Esophagus squamous epithelium (tissue), 5 donors: ENCODE measurements around the gene LRRC73. TPM values are rescaled to one million over a fixed set of nuclear protein-coding genes. Genes with fewer than 3 reads are reported as not detected.
"Not testable (repeated sequence)": the region's sequence is repeated elsewhere in the genome, so short reads cannot be mapped to it uniquely, and the experiment has no call there.

ENCODE experiments used
- DNase-seq: peaks from one replicate; lab custom pipeline; 2025; lab: John Stamatoyannopoulos, UW
- H3K27ac ChIP-seq, 4 donors: fragments of 200-600 bp; sonication (generic); one replicate each; pipeline ENCODE4 v1.5.1; 2016 to 2019; ENCODE audit warnings: mild to moderate bottlenecking in 1 of 4
- H3K27me3 ChIP-seq, 4 donors: fragments of 200-600 bp; sonication (generic); 1 replicate in 3 of 4; 2 replicates in 1 of 4; pipeline versions ENCODE4 v1.5.1 to v1.6.0; 2017 to 2021; ENCODE audit warnings: antibody characterized with exemption in 1 of 4
- H3K36me3 ChIP-seq, 3 donors: fragments of 200-600 bp; sonication (generic); one replicate each; pipeline ENCODE4 v1.5.1; 2016 to 2019
- H3K4me1 ChIP-seq, 3 donors: fragments of 200-600 bp; sonication (generic); one replicate each; pipeline ENCODE4 v1.5.1; 2017 to 2019
- H3K4me3 ChIP-seq, 4 donors: fragments of 200-600 bp; sonication (generic); 1 replicate in 3 of 4; 2 replicates in 1 of 4; pipeline ENCODE4 v1.5.1; 2016 to 2019; ENCODE audit warnings: mild to moderate bottlenecking in 2 of 4, moderate library complexity in 1 of 4
- H3K9me3 ChIP-seq, 3 donors: fragments of 200-600 bp; sonication (generic); one replicate each; pipeline ENCODE4 v1.5.1; 2016 to 2019
- CTCF ChIP-seq, 6 experiments: fragments of 450-650 bp in 4 of 6; fragments of 200-600 bp in 2 of 6; sonication (generic) in 2 of 6; IDR thresholded peaks; one replicate each; pipeline ENCODE4 v1.5.1; 2016 to 2019; ENCODE audit warnings: antibody characterized with exemption in 6 of 6, mild to moderate bottlenecking in 4 of 6, moderate library complexity in 4 of 6
- POLR2A ChIP-seq, 4 donors: fragments of 450-650 bp; IDR thresholded peaks; one replicate each; pipeline ENCODE4 v1.6.1; 2017; ENCODE audit warnings: antibody characterized with exemption in 4 of 4, mild to moderate bottlenecking in 4 of 4, moderate library complexity in 3 of 4
- WGBS, 2 donors: methylation state at CpG; one replicate each; pipeline ENCODE4 v1.1.5; 2018; 5-methylcytosine and 5-hydroxymethylcytosine counted together
- intact Hi-C: fragments of 100-400 bp; cut with DNase I; formaldehyde crosslinking; loops from one replicate; pipeline ENCODE4 v1.15.0; 2022
- total RNA-seq, 4 donors: library from RNA; depleted of rRNA; stranded (reverse); fragments of >200 nt; gene quantifications; one replicate each; pipeline ENCODE4 v1.1.0, GENCODE V29; 2016
- donor health status: DM: yes; HTN: yes; CAD: no.

The LRRC73 gene
- total RNA-seq, 4 donors from 2014 or later = 0.38 to 0.83 (median 0.64) TPM; not detected in 1

- no peaks in the 10 kb centered on the region for H3K36me3 ChIP-seq
- no peak for DNase-seq
- no peak for TF ChIP-seq CTCF (IDR thresholded peaks at IDR 0.05)
- TF ChIP-seq POLR2A (IDR thresholded peaks at IDR 0.05) = no peak
- H3K4me1 ChIP-seq = peaks cover 0 to 5% (median 4%) of the 10 kb centered on the region in 3 donors
- WGBS, 2 donors = 86 to 92% methylated on average over 6 to 8 of the region's 8 CpGs
- no peaks in the 10 kb centered on the region for H3K9me3 ChIP-seq
- H3K4me3 ChIP-seq = no peak overlapping the region
- intact Hi-C loops = no loop called here
- peaks cover 0 to 97% (median 0%) of the 10 kb centered on the region in 4 donors for H3K27me3 ChIP-seq
- H3K27ac ChIP-seq = no peak overlapping the region
Measured at GRCh38 chr6:43464337-43464736, 45.8 kb downstream of the LRRC73 start.

- Histone ChIP-seq H3K4me3 (no peak overlapping the region), H3K36me3 (no peaks in the 10 kb centered on the region), H3K27me3 (peaks cover 0 to 99% (median 0%) of the 10 kb centered on the region in 4 donors), H3K9me3 (no peaks in the 10 kb centered on the region), H3K4me1 (no peaks in the 10 kb centered on the region), H3K27ac (no peak overlapping the region)
- intact Hi-C loops = no loop called here
- TF ChIP-seq POLR2A (IDR thresholded peaks at IDR 0.05) (no peak), CTCF (IDR thresholded peaks at IDR 0.05) (no peak)
- DNase-seq = no peak
- 73 to 78% methylated on average over 5 of the region's 5 CpGs for WGBS, 2 donors
Measured at GRCh38 chr6:43461936-43462335, 48.2 kb downstream of the LRRC73 start.

- TF ChIP-seq CTCF (IDR thresholded peaks at IDR 0.05) (no peak), POLR2A (IDR thresholded peaks at IDR 0.05) (no peak)
- intact Hi-C loops = no loop called here
- Histone ChIP-seq H3K27ac (no peak overlapping the region), H3K9me3 (no peaks in the 10 kb centered on the region), H3K27me3 (peaks cover 0 to 99% (median 4%) of the 10 kb centered on the region in 4 donors), H3K36me3 (no peaks in the 10 kb centered on the region), H3K4me3 (no peak overlapping the region), H3K4me1 (peaks cover 5 to 14% (median 6%) of the 10 kb centered on the region in 3 donors)
- DNase-seq = no peak
- 94 to 100% methylated on average over 1 to 4 of the region's 4 CpGs for WGBS, 2 donors
Measured at GRCh38 chr6:43460032-43460431, 50.1 kb downstream of the LRRC73 start.

GRCh38 chr6:43459535-43459934, 50.6 kb downstream of the LRRC73 start:
- no peak for DNase-seq
- Histone ChIP-seq H3K27me3 (peaks cover 0 to 99% (median 4%) of the 10 kb centered on the region in 4 donors), H3K9me3 (no peaks in the 10 kb centered on the region), H3K36me3 (no peaks in the 10 kb centered on the region), H3K4me3 (no peak overlapping the region), H3K27ac (no peak overlapping the region), H3K4me1 (peaks cover 6 to 19% (median 9%) of the 10 kb centered on the region in 3 donors)
- TF ChIP-seq POLR2A (IDR thresholded peaks at IDR 0.05) = no peak
- TF ChIP-seq CTCF (IDR thresholded peaks at IDR 0.05) = no peak
- intact Hi-C loops = no loop called here
- WGBS, 2 donors = 50 to 73% methylated on average over 1 of the region's 1 CpG

- H3K9me3 ChIP-seq, intact Hi-C loops, H3K4me3 ChIP-seq, H3K27ac ChIP-seq, H3K36me3 ChIP-seq, DNase-seq: not testable (repeated sequence)
- H3K4me1 ChIP-seq = peaks cover 6 to 30% (median 9%) of the 10 kb centered on the region in 3 donors
- H3K27me3 ChIP-seq = peaks cover 0 to 87% (median 4%) of the 10 kb centered on the region in 4 donors
- WGBS, 2 donors = 92 to 95% methylated on average over 5 to 6 of the region's 15 CpGs
Measured at GRCh38 chr6:43458154-43458553, 52.0 kb downstream of the LRRC73 start.

GRCh38 chr6:43457643-43458042, 52.5 kb downstream of the LRRC73 start:
- Histone ChIP-seq H3K4me3 (no peak overlapping the region), H3K9me3 (no peaks in the 10 kb centered on the region), H3K36me3 (peaks cover 0 to 10% (median 0%) of the 10 kb centered on the region in 3 donors), H3K27me3 (peaks cover 0 to 82% (median 4%) of the 10 kb centered on the region in 4 donors), H3K27ac (no peak overlapping the region), H3K4me1 (peaks cover 6 to 30% (median 9%) of the 10 kb centered on the region in 3 donors)
- TF ChIP-seq POLR2A (IDR thresholded peaks at IDR 0.05) = no peak
- TF ChIP-seq CTCF (IDR thresholded peaks at IDR 0.05) = no peak
- WGBS, 2 donors = 50 to 54% methylated on average over 9 of the region's 9 CpGs
- intact Hi-C loops = no loop called here
- no peak for DNase-seq
